Activated gamma-delta T cell (primary cell): ENCODE results near the gene PRORP.
"Not testable (repeated sequence)": the region's sequence is repeated elsewhere in the genome, so short reads cannot be mapped to it uniquely, and the experiment has no call there.

Experiments used
- DNase-seq: peaks from one replicate; lab custom pipeline; 2025; lab: John Stamatoyannopoulos, UW
- total RNA-seq, 2 donors: gene quantifications; one replicate each; lab custom pipeline; 2026; lab: John Stamatoyannopoulos, UW

PRORP gene
- total RNA-seq: 14.0 to 18.7 reads per million in 2 donors

- DNase-seq: peak; percentile 66
Measured at GRCh38 chr14:35121887-35122695, at the start of gene PRORP, which contains the start of gene PPP2R3C. Gene PRORP, plus strand, starts transcription at chr14:35122552. Its CDS starts 694 bp downstream, at chr14:35123246. Gene PPP2R3C, minus strand, starts transcription at chr14:35121990. Its CDS starts 31 bp downstream, at chr14:35121959.

- no peak for DNase-seq
Measured at GRCh38 chr14:35073486-35073885, 48.9 kb upstream of the PRORP start.

- DNase-seq: no peak
Measured at GRCh38 chr14:35078082-35078481, 44.3 kb upstream of the PRORP start.

- DNase-seq: no peak
Measured at GRCh38 chr14:35079742-35080141, 42.6 kb upstream of the PRORP start.

- DNase-seq: no peak
Measured at GRCh38 chr14:35083530-35084150, 38.7 kb upstream of the PRORP start.

GRCh38 chr14:35085441-35085840 is 36.9 kb upstream of the PRORP start:
- DNase-seq: no peak

- DNase-seq: no peak
Measured at GRCh38 chr14:35088514-35088913, 33.8 kb upstream of the PRORP start.

- not testable (repeated sequence) for DNase-seq
Measured at GRCh38 chr14:35094645-35095044, 27.7 kb upstream of the PRORP start.

- DNase-seq: no peak
Measured at GRCh38 chr14:35107866-35108265, 14.5 kb upstream of the PRORP start.

- DNase-seq: no peak
Measured at GRCh38 chr14:35112641-35113040, 9.7 kb upstream of the PRORP start.

GRCh38 chr14:35113308-35113950 is 8.9 kb upstream of the PRORP start:
- DNase-seq: no peak

GRCh38 chr14:35114036-35114435 is 8.3 kb upstream of the PRORP start:
- DNase-seq: no peak

- DNase-seq: no peak
Measured at GRCh38 chr14:35116242-35116641, 6.1 kb upstream of the PRORP start.

GRCh38 chr14:35117112-35117511 is 5.2 kb upstream of the PRORP start:
- no peak for DNase-seq

- no peak for DNase-seq
Measured at GRCh38 chr14:35121026-35121886, 1.1 kb upstream of the PRORP start.

GRCh38 chr14:35122696-35123387 is 490 bp downstream of the PRORP start:
- DNase-seq: no peak

- DNase-seq: no peak
Measured at GRCh38 chr14:35123388-35123703, 994 bp downstream of the PRORP start.

- DNase-seq: no peak
Measured at GRCh38 chr14:35124127-35124526, 1.8 kb downstream of the PRORP start.

GRCh38 chr14:35133542-35134328 is 11.4 kb downstream of the PRORP start:
- DNase-seq: no peak

GRCh38 chr14:35134329-35135123 is 12.2 kb downstream of the PRORP start:
- no peak for DNase-seq
